Measurements from ENCODE around the gene HS3ST4.

The HS3ST4 gene

GRCh38 chr16:25691519-25692091 lies at the start of gene HS3ST4:
Gene HS3ST4 (plus strand): TSS chr16:25691959.
- Histone ChIP-seq H3K9me3 (ENCODE audit: insufficient read depth, low read length) (no peaks in the 10 kb centered on the region), H3K36me3 (ENCODE audit: insufficient read depth, insufficient read length, low read length) (no peaks in the 10 kb centered on the region), H3K4me1 (ENCODE audit: insufficient read depth, insufficient read length) (peaks cover 4% of the 10 kb centered on the region), H3K9ac (ENCODE audit: insufficient read length, low read depth) (peak within 1 kb of the TSS; percentile 65), H3K4me3 (ENCODE audit: insufficient read length, low read depth) (peak within 1 kb of the TSS; percentile 63), H3K27me3 (ENCODE audit: insufficient read depth, insufficient read length) (peaks cover 62% of the 10 kb centered on the region)
- DNase-seq (ENCODE audit: low read depth, low spot score): no peak
- TF ChIP-seq YY1 (IDR thresholded peaks at IDR 0.05; ENCODE audit: insufficient read depth, insufficient read length): no peak

GRCh38 chr16:25643633-25644032 lies 48.1 kb upstream of the HS3ST4 start:
- H3K9me3 ChIP-seq (ENCODE audit: insufficient read depth, low read length): peaks cover 5% of the 10 kb centered on the region; the same call in 1 of the 2 replicates
- H3K4me1 ChIP-seq (ENCODE audit: insufficient read depth, insufficient read length): no peaks in the 10 kb centered on the region
- H3K4me3 ChIP-seq (ENCODE audit: insufficient read length, low read depth): no peak overlapping the region
- no peaks in the 10 kb centered on the region for H3K36me3 ChIP-seq (ENCODE audit: insufficient read depth, insufficient read length, low read length)
- TF ChIP-seq ZNF274 (IDR thresholded peaks at IDR 0.05; ENCODE audit: low read depth, low read length) (no peak), SUZ12 (IDR thresholded peaks at IDR 0.05; ENCODE audit: extremely low read depth, insufficient read depth, insufficient read length) (no peak), YY1 (IDR thresholded peaks at IDR 0.05; ENCODE audit: insufficient read depth, insufficient read length) (no peak)
- no peak for DNase-seq (ENCODE audit: low read depth, low spot score)
- no peaks in the 10 kb centered on the region for H3K27me3 ChIP-seq (ENCODE audit: insufficient read depth, insufficient read length)
- H3K9ac ChIP-seq (ENCODE audit: insufficient read length, low read depth): no peak overlapping the region

- peaks cover 7% of the 10 kb centered on the region; the same call in 1 of the 2 replicates for H3K9me3 ChIP-seq (ENCODE audit: insufficient read depth, low read length)
- H3K9ac ChIP-seq (ENCODE audit: insufficient read length, low read depth): no peak overlapping the region
- no peak for TF ChIP-seq SUZ12 (IDR thresholded peaks at IDR 0.05; ENCODE audit: extremely low read depth, insufficient read depth, insufficient read length)
- no peak for TF ChIP-seq ZNF274 (IDR thresholded peaks at IDR 0.05; ENCODE audit: low read depth, low read length)
- no peak for TF ChIP-seq YY1 (IDR thresholded peaks at IDR 0.05; ENCODE audit: insufficient read depth, insufficient read length)
- H3K4me1 ChIP-seq (ENCODE audit: insufficient read depth, insufficient read length): no peaks in the 10 kb centered on the region
- no peak for DNase-seq (ENCODE audit: low read depth, low spot score)
- no peaks in the 10 kb centered on the region for H3K36me3 ChIP-seq (ENCODE audit: insufficient read depth, insufficient read length, low read length)
- H3K27me3 ChIP-seq (ENCODE audit: insufficient read depth, insufficient read length): no peaks in the 10 kb centered on the region
- no peak overlapping the region for H3K4me3 ChIP-seq (ENCODE audit: insufficient read length, low read depth)
These were observed 35.1 kb upstream of the HS3ST4 start for GRCh38 chr16:25656639-25657038.

- no peaks in the 10 kb centered on the region for H3K4me1 ChIP-seq (ENCODE audit: insufficient read depth, insufficient read length)
- TF ChIP-seq ZNF274 (IDR thresholded peaks at IDR 0.05; ENCODE audit: low read depth, low read length): no peak
- TF ChIP-seq YY1 (IDR thresholded peaks at IDR 0.05; ENCODE audit: insufficient read depth, insufficient read length): no peak
- TF ChIP-seq SUZ12 (IDR thresholded peaks at IDR 0.05; ENCODE audit: extremely low read depth, insufficient read depth, insufficient read length): no peak
- H3K9me3 ChIP-seq (ENCODE audit: insufficient read depth, low read length): no peaks in the 10 kb centered on the region
These were observed 14.9 kb upstream of the HS3ST4 start for GRCh38 chr16:25676820-25677219.

GRCh38 chr16:25679511-25679910 lies 12.2 kb upstream of the HS3ST4 start:
- no peak for DNase-seq (ENCODE audit: low read depth, low spot score)
- Histone ChIP-seq H3K4me1 (ENCODE audit: insufficient read depth, insufficient read length) (no peaks in the 10 kb centered on the region), H3K4me3 (ENCODE audit: insufficient read length, low read depth) (no peak overlapping the region), H3K27me3 (ENCODE audit: insufficient read depth, insufficient read length) (no peaks in the 10 kb centered on the region), H3K9ac (ENCODE audit: insufficient read length, low read depth) (no peak overlapping the region), H3K36me3 (ENCODE audit: insufficient read depth, insufficient read length, low read length) (no peaks in the 10 kb centered on the region), H3K9me3 (ENCODE audit: insufficient read depth, low read length) (no peaks in the 10 kb centered on the region)
- TF ChIP-seq SUZ12 (IDR thresholded peaks at IDR 0.05; ENCODE audit: extremely low read depth, insufficient read depth, insufficient read length) (no peak), ZNF274 (IDR thresholded peaks at IDR 0.05; ENCODE audit: low read depth, low read length) (no peak), YY1 (IDR thresholded peaks at IDR 0.05; ENCODE audit: insufficient read depth, insufficient read length) (no peak)

More at GRCh38 chr16:25676820-25677219, 14.9 kb upstream of the HS3ST4 start:
- no peak overlapping the region for H3K4me3 ChIP-seq (ENCODE audit: insufficient read length, low read depth)
- H3K36me3 ChIP-seq (ENCODE audit: insufficient read depth, insufficient read length, low read length): no peaks in the 10 kb centered on the region
- DNase-seq (ENCODE audit: low read depth, low spot score): no peak
- no peak overlapping the region for H3K9ac ChIP-seq (ENCODE audit: insufficient read length, low read depth)
- H3K27me3 ChIP-seq (ENCODE audit: insufficient read depth, insufficient read length): no peaks in the 10 kb centered on the region

GRCh38 chr16:25689137-25689836 lies 2.5 kb upstream of the HS3ST4 start:
- peaks cover 43% of the 10 kb centered on the region for H3K27me3 ChIP-seq (ENCODE audit: insufficient read depth, insufficient read length)
- H3K9ac ChIP-seq (ENCODE audit: insufficient read length, low read depth): no peak overlapping the region
- H3K9me3 ChIP-seq (ENCODE audit: insufficient read depth, low read length): no peaks in the 10 kb centered on the region
- TF ChIP-seq ZNF274 (IDR thresholded peaks at IDR 0.05; ENCODE audit: low read depth, low read length) (no peak), YY1 (IDR thresholded peaks at IDR 0.05; ENCODE audit: insufficient read depth, insufficient read length) (no peak), SUZ12 (IDR thresholded peaks at IDR 0.05; ENCODE audit: extremely low read depth, insufficient read depth, insufficient read length) (no peak)
- no peak overlapping the region for H3K4me3 ChIP-seq (ENCODE audit: insufficient read length, low read depth)
- DNase-seq (ENCODE audit: low read depth, low spot score): no peak
- H3K36me3 ChIP-seq (ENCODE audit: insufficient read depth, insufficient read length, low read length): no peaks in the 10 kb centered on the region
- H3K4me1 ChIP-seq (ENCODE audit: insufficient read depth, insufficient read length): peaks cover 4% of the 10 kb centered on the region

GRCh38 chr16:25690552-25691143 lies 1.1 kb upstream of the HS3ST4 start:
- H3K36me3 ChIP-seq (ENCODE audit: insufficient read depth, insufficient read length, low read length): no peaks in the 10 kb centered on the region
- TF ChIP-seq YY1 (IDR thresholded peaks at IDR 0.05; ENCODE audit: insufficient read depth, insufficient read length) (no peak), SUZ12 (IDR thresholded peaks at IDR 0.05; ENCODE audit: extremely low read depth, insufficient read depth, insufficient read length) (no peak), ZNF274 (IDR thresholded peaks at IDR 0.05; ENCODE audit: low read depth, low read length) (no peak)
- H3K4me3 ChIP-seq (ENCODE audit: insufficient read length, low read depth): no peak overlapping the region
- H3K9ac ChIP-seq (ENCODE audit: insufficient read length, low read depth): peak overlapping the region; percentile 58
- peaks cover 57% of the 10 kb centered on the region for H3K27me3 ChIP-seq (ENCODE audit: insufficient read depth, insufficient read length)
- no peaks in the 10 kb centered on the region for H3K9me3 ChIP-seq (ENCODE audit: insufficient read depth, low read length)
- peaks cover 4% of the 10 kb centered on the region for H3K4me1 ChIP-seq (ENCODE audit: insufficient read depth, insufficient read length)
- no peak for DNase-seq (ENCODE audit: low read depth, low spot score)

Data from NT2/D1 (cell line).